Measurements from ENCODE around the gene NSUN5.
"Not testable (repeated sequence)": the region's sequence is repeated elsewhere in the genome, so short reads cannot be mapped to it uniquely, and the experiment has no call there.

NSUN5 gene

DNA sequence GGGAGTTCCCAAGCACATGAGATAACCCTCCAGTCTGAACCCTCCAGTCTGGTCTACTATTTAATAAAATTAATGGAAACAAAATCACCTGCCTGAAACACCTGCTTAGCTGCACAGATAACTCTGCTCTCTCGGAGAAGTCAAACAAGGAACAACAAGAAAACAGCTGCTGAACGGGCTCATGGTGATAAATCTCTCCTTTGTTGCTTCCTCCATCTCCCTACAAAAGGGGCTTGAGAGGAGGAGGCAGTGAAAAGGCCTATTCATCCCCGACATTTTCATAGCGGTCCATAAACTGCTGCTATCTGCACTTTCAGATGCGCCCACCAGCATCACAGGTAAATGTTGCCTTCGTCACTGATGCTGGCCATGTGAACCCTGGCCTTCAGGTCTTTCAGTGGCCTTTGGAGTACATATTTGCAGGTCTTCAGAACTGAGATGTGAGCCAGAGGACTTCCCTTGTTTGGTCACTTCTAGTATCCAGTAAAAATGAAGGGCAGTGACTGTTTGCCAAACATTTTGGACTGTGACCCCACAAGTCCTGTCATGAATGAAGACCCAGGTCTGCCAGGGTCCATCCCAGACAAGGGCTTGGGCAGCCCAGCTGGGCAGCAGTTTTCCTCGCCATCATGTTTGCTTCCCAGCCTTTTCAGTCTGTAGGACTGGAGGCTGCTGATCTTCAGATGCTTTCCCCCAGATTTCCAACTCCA lies 35.2 kb upstream of the NSUN5 start:
- Histone ChIP-seq H3K9ac (ENCODE audit: low read depth, low read length) (no peak overlapping the region), H3K27me3 (ENCODE audit: control insufficient read depth, insufficient read depth, low read length) (no peaks in the 10 kb centered on the region), H3K4me3 (ENCODE audit: low read depth, low read length) (no peak overlapping the region), H3K9me3 (ENCODE audit: control insufficient read depth, insufficient read depth, low read length) (no peaks in the 10 kb centered on the region), H3K36me3 (ENCODE audit: control insufficient read depth, insufficient read depth, low read length) (no peaks in the 10 kb centered on the region), H3K27ac (ENCODE audit: low read depth, low read length) (no peak overlapping the region), H3K4me1 (ENCODE audit: control insufficient read depth, insufficient read depth, low read length) (peaks cover 9% of the 10 kb centered on the region; the same call in 1 of the 2 replicates)

DNA sequence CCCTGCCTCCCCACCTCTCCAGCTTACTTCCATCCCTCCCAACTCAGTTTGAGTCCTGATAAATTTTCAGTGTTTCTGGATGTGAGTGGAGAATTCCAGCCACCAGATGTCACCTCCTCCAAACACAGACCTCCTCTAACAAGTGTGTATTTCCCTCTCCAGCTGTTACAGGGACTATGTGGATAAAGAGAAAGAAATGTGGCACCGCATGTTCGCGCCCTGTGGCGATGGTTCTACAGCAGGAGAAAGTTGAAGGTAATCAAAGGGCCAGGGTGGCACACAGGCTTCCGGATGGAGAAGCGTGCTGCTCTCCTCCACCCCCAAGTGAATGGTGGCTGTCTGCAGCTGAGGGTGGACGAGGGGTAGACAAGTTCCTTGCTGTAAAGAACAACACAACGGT lies 34.0 kb upstream of the NSUN5 start:
- Histone ChIP-seq H3K27me3 (ENCODE audit: control insufficient read depth, insufficient read depth, low read length) (no peaks in the 10 kb centered on the region), H3K9ac (ENCODE audit: low read depth, low read length) (no peak overlapping the region), H3K9me3 (ENCODE audit: control insufficient read depth, insufficient read depth, low read length) (no peaks in the 10 kb centered on the region), H3K4me3 (ENCODE audit: low read depth, low read length) (no peak overlapping the region), H3K4me1 (ENCODE audit: control insufficient read depth, insufficient read depth, low read length) (peaks cover 9% of the 10 kb centered on the region; the same call in 1 of the 2 replicates), H3K36me3 (ENCODE audit: control insufficient read depth, insufficient read depth, low read length) (no peaks in the 10 kb centered on the region), H3K27ac (ENCODE audit: low read depth, low read length) (no peak overlapping the region)

DNA sequence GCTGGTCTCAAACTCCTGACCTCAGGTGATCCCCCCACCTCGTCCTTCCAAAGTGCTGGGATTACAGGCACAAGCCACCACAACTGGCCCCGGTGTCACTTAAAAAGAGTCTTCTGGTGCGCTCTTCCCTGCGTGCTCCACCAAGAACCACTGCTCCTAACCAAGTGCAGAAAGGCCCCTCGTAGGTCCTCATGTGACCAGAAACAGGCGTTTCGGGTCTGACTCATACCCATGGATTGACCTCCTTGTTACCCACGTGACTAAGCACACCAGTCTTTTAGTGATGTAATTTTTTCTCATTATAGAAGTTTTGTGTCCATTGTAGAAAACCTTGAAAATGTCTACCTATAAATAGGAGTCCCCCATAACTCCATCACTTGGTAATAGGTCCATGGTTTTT lies 33.3 kb upstream of the NSUN5 start:
- H3K36me3 ChIP-seq (ENCODE audit: control insufficient read depth, insufficient read depth, low read length): no peaks in the 10 kb centered on the region
- H3K4me1 ChIP-seq (ENCODE audit: control insufficient read depth, insufficient read depth, low read length): peaks cover 9% of the 10 kb centered on the region; the same call in 1 of the 2 replicates
- H3K9me3 ChIP-seq (ENCODE audit: control insufficient read depth, insufficient read depth, low read length): no peaks in the 10 kb centered on the region
- H3K4me3 ChIP-seq (ENCODE audit: low read depth, low read length): no peak overlapping the region
- no peaks in the 10 kb centered on the region for H3K27me3 ChIP-seq (ENCODE audit: control insufficient read depth, insufficient read depth, low read length)
- H3K27ac ChIP-seq (ENCODE audit: low read depth, low read length): no peak overlapping the region
- no peak overlapping the region for H3K9ac ChIP-seq (ENCODE audit: low read depth, low read length)

DNA sequence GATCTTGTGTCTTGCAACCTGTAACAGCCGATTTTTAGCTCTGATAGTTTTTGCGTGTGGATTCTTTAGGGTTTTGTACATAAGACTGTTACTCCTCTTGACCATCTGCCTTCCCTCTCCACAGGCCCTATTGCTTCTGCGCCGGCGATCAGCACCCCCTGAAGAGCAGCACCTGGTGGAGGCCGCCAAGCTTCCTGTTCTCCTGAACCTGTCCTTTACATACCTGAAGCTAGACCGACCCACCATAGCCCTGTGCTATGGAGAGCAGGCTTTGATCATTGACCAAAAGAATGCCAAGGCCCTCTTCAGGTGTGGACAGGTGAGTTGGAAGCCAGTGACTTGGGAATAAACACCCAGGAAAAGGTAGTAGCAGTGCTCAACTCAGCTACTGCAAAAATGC lies 31.9 kb upstream of the NSUN5 start:
- H3K36me3 ChIP-seq (ENCODE audit: control insufficient read depth, insufficient read depth, low read length): no peaks in the 10 kb centered on the region
- no peak overlapping the region for H3K4me3 ChIP-seq (ENCODE audit: low read depth, low read length)
- peaks cover 5% of the 10 kb centered on the region; the same call in 1 of the 2 replicates for H3K4me1 ChIP-seq (ENCODE audit: control insufficient read depth, insufficient read depth, low read length)
- H3K27me3 ChIP-seq (ENCODE audit: control insufficient read depth, insufficient read depth, low read length): no peaks in the 10 kb centered on the region
- H3K9me3 ChIP-seq (ENCODE audit: control insufficient read depth, insufficient read depth, low read length): no peaks in the 10 kb centered on the region
- no peak overlapping the region for H3K27ac ChIP-seq (ENCODE audit: low read depth, low read length)
- no peak overlapping the region for H3K9ac ChIP-seq (ENCODE audit: low read depth, low read length)

DNA sequence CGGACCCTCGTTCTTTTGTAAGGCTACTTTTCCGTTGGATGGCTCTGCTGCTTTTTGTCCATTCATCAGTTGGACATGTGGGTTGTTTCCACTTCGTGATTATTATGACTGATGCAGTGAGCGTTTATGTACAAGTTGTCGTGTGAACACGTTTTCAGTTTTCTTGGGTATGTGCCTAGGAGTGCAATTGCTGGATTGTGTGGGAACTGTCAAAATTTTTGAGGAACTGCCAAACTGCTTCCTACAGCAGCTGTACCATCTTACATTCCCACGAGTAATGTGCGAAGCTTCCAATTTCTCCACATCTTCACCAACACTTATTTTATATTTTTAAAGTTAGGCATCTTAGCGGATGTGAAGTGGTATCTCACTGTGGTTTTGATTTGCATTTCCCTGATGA lies 29.7 kb upstream of the NSUN5 start:
- Histone ChIP-seq H3K27ac (ENCODE audit: low read depth, low read length) (no peak overlapping the region), H3K4me1 (ENCODE audit: control insufficient read depth, insufficient read depth, low read length) (peaks cover 5% of the 10 kb centered on the region; the same call in 1 of the 2 replicates), H3K9me3 (ENCODE audit: control insufficient read depth, insufficient read depth, low read length) (no peaks in the 10 kb centered on the region), H3K27me3 (ENCODE audit: control insufficient read depth, insufficient read depth, low read length) (no peaks in the 10 kb centered on the region), H3K36me3 (ENCODE audit: control insufficient read depth, insufficient read depth, low read length) (no peaks in the 10 kb centered on the region), H3K9ac (ENCODE audit: low read depth, low read length) (no peak overlapping the region), H3K4me3 (ENCODE audit: low read depth, low read length) (no peak overlapping the region)

DNA sequence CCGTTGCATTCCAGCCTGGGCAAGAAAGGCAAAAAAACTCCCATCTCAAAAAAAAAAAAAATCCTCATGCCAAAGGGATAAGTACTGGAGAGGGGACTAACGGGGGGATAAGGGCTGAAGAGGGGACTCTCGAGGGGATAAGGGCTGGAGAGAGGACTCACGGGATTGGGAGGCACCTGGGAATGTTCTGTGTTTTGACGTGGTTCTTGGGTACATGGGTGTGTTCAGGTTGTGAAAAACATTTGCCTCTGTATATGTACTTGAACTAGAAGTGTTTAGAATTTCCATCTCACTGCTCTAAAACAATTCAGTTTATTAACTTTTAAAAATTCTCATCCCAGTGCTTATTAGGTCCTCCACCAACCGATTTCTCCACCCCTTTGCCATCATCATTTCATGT lies 23.8 kb upstream of the NSUN5 start:
- H3K4me1 ChIP-seq (ENCODE audit: control insufficient read depth, insufficient read depth, low read length): 0 out of 2 replicates have a peak, but pooled peaks cover 7% of the 10 kb centered on the region

DNA sequence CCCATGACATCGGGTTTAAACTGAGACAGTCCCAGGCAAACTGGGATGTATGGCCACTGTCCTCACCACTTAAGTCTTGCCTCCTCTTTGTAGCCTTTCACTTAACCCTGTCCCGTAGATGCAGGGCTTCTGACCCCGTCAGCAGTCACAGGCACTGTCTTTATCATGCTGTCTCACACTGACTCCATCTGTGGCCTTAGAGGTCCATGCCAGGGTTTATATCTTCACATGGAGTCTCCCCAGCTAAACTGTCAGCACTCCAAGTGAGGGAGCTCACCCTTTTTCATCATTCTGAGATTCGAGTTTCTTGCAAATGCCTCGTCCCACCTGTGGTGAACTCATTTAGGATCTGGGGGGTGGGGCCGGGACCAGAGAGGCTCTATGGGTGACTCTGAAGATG lies 22.1 kb upstream of the NSUN5 start:
- Histone ChIP-seq H3K9me3 (ENCODE audit: control insufficient read depth, insufficient read depth, low read length) (no peaks in the 10 kb centered on the region), H3K4me3 (ENCODE audit: low read depth, low read length) (no peak overlapping the region), H3K4me1 (ENCODE audit: control insufficient read depth, insufficient read depth, low read length) (0 out of 2 replicates have a peak, but pooled peaks cover 7% of the 10 kb centered on the region), H3K27me3 (ENCODE audit: control insufficient read depth, insufficient read depth, low read length) (no peaks in the 10 kb centered on the region), H3K27ac (ENCODE audit: low read depth, low read length) (no peak overlapping the region), H3K9ac (ENCODE audit: low read depth, low read length) (no peak overlapping the region), H3K36me3 (ENCODE audit: control insufficient read depth, insufficient read depth, low read length) (no peaks in the 10 kb centered on the region)

More for the DNA sequence above, 23.8 kb upstream of the NSUN5 start:
- H3K9ac ChIP-seq (ENCODE audit: low read depth, low read length): no peak overlapping the region
- no peaks in the 10 kb centered on the region for H3K27me3 ChIP-seq (ENCODE audit: control insufficient read depth, insufficient read depth, low read length)
- H3K27ac ChIP-seq (ENCODE audit: low read depth, low read length): no peak overlapping the region
- no peak overlapping the region for H3K4me3 ChIP-seq (ENCODE audit: low read depth, low read length)
- H3K36me3 ChIP-seq (ENCODE audit: control insufficient read depth, insufficient read depth, low read length): no peaks in the 10 kb centered on the region
- H3K9me3 ChIP-seq (ENCODE audit: control insufficient read depth, insufficient read depth, low read length): no peaks in the 10 kb centered on the region

DNA sequence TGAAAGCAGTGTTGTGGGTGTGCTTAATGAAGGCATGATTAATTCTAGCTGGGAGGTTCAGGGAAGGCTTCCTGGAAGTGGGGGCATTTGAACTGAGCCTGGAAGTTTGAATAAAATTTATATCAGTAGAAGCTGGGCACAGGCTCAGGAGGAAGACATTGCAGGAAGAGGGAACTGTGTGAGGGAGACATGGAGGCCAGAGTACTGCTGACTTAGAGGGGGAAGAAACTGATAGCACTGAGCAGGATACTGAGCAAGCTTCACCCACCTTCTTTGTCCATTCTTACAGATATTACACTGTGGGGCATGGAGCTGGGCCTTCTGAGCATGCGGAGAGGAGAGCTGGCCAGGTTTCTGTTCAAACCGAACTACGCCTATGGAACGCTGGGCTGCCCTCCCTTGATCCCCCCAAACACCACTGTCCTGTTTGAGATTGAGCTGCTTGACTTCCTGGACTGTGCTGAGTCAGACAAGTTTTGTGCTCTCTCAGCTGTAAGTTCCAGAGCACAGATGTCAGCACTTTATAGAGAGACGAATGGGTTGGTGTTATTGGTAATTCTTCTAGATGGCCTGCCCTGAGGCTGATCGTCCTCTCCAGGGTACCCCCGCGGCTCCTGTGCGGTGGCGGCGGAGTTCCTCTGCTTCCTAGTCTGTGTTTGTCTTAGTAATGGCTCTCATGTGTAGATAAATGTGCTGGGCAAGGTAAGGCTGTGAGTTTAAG lies 21.4 kb upstream of the NSUN5 start:
- H3K4me3 ChIP-seq (ENCODE audit: low read depth, low read length): no peak overlapping the region
- H3K9ac ChIP-seq (ENCODE audit: low read depth, low read length): no peak overlapping the region
- 0 out of 2 replicates have a peak, but pooled peaks cover 7% of the 10 kb centered on the region for H3K4me1 ChIP-seq (ENCODE audit: control insufficient read depth, insufficient read depth, low read length)
- no peaks in the 10 kb centered on the region for H3K9me3 ChIP-seq (ENCODE audit: control insufficient read depth, insufficient read depth, low read length)
- no peaks in the 10 kb centered on the region for H3K36me3 ChIP-seq (ENCODE audit: control insufficient read depth, insufficient read depth, low read length)
- H3K27me3 ChIP-seq (ENCODE audit: control insufficient read depth, insufficient read depth, low read length): no peaks in the 10 kb centered on the region
- no peak overlapping the region for H3K27ac ChIP-seq (ENCODE audit: low read depth, low read length)

DNA sequence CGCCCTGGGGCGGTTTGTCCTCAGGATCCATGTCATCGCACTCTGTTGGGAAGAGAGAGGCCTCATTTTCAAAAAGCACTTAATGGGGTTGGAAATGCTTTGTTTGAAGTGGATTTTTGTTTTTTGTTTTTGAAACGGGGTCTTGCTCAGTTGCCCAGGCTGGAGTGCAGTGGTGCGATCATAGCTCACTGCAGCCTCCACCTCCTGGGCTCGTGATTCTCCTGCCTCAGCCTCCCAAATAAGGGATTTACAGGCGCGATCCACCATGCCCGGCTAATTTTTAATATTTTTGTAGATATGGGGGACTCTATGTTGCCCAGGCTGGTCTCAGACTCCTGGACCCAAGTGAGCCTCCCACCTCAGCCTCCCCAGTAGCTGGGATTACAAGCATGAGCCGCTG lies 20.1 kb upstream of the NSUN5 start:
- H3K9me3 ChIP-seq (ENCODE audit: control insufficient read depth, insufficient read depth, low read length): no peaks in the 10 kb centered on the region
- H3K4me1 ChIP-seq (ENCODE audit: control insufficient read depth, insufficient read depth, low read length): 0 out of 2 replicates have a peak, but pooled peaks cover 7% of the 10 kb centered on the region
- H3K27ac ChIP-seq (ENCODE audit: low read depth, low read length): no peak overlapping the region
- no peaks in the 10 kb centered on the region for H3K27me3 ChIP-seq (ENCODE audit: control insufficient read depth, insufficient read depth, low read length)
- no peak overlapping the region for H3K9ac ChIP-seq (ENCODE audit: low read depth, low read length)
- H3K4me3 ChIP-seq (ENCODE audit: low read depth, low read length): no peak overlapping the region
- no peaks in the 10 kb centered on the region for H3K36me3 ChIP-seq (ENCODE audit: control insufficient read depth, insufficient read depth, low read length)

DNA sequence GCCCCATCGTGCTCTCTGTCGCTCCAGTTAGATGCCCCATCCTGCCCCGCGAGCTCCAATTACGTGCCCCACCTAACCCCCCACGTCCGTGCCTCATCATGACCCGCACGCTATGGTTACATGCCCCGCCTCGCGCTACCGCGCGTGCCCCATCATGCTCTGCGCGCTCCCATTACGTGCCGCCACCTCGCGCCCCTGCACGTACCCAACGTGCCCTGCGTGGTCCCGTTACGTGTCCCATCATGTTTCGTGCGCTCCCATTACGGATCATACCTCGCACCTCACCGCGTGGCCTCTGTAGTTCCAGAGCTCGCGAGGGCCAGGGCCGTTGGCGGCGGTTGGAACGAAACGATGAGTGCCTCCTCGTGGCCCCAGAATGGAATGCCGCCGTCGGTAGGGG lies 19.3 kb upstream of the NSUN5 start, which contains the start of the genes FKBP6 and TRIM50:
Gene FKBP6 (plus strand): TSS at position 240 of the 400 bp plus-strand sequence. CDS start 268 bp downstream, outside the sequence.
Gene TRIM50 (minus strand): TSS at position 161 of the 400 bp plus-strand sequence. CDS start 3,295 bp downstream, outside the sequence.
- H3K36me3 ChIP-seq (ENCODE audit: control insufficient read depth, insufficient read depth, low read length); H3K27ac ChIP-seq (ENCODE audit: low read depth, low read length); H3K27me3 ChIP-seq (ENCODE audit: control insufficient read depth, insufficient read depth, low read length); H3K9ac ChIP-seq (ENCODE audit: low read depth, low read length); H3K4me3 ChIP-seq (ENCODE audit: low read depth, low read length); H3K4me1 ChIP-seq (ENCODE audit: control insufficient read depth, insufficient read depth, low read length); H3K9me3 ChIP-seq (ENCODE audit: control insufficient read depth, insufficient read depth, low read length): not testable (repeated sequence)

DNA sequence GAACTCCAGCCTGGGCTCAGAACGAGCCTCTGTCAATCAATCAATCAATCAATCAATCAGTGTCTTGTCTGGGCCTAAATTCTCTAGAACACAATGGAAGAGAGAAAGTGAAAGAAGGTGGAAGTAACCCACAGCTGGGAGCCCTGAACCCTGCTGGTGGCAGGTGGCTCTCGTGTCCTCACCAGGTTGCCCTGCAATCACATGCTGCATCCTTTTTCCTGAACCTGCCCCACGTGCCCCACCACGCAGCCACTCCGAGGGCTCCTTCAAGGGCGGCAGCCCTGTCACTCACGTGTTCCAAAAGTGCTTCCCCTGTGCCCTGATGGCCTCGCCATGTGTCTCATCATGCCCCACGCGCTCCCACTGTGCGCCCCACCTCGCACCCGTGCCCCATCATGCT lies 18.8 kb upstream of the NSUN5 start:
- not testable (repeated sequence) for H3K27me3 ChIP-seq (ENCODE audit: control insufficient read depth, insufficient read depth, low read length); H3K4me1 ChIP-seq (ENCODE audit: control insufficient read depth, insufficient read depth, low read length); H3K4me3 ChIP-seq (ENCODE audit: low read depth, low read length); H3K9me3 ChIP-seq (ENCODE audit: control insufficient read depth, insufficient read depth, low read length); H3K36me3 ChIP-seq (ENCODE audit: control insufficient read depth, insufficient read depth, low read length); H3K9ac ChIP-seq (ENCODE audit: low read depth, low read length); H3K27ac ChIP-seq (ENCODE audit: low read depth, low read length)
